NCI-H1417 treated with DMSO at 0.1 percent for 48 hours (cell line): Measurements from ENCODE around the gene PLBD1.
A peak's percentile ranks its signal among the peaks of the same experiment; 100 is the strongest.

Experiments used
- DNase-seq: peaks from one replicate; lab custom pipeline; 2025; lab: John Stamatoyannopoulos, UW

The PLBD1 gene

GRCh38 chr12:14567351-14568162 lies at the start of gene PLBD1:
Gene PLBD1, minus strand, starts transcription at chr12:14567883. Its CDS starts 187 bp downstream, at chr12:14567696.
- no peak for DNase-seq

- DNase-seq, result no peak
These were observed 47.0 kb upstream of the PLBD1 start for GRCh38 chr12:14614704-14615121.

GRCh38 chr12:14613718-14614117 lies 46.0 kb upstream of the PLBD1 start:
- DNase-seq, result no peak

- DNase-seq, result no peak
These were observed 45.3 kb upstream of the PLBD1 start for GRCh38 chr12:14612898-14613445.

GRCh38 chr12:14612250-14612649 lies 44.6 kb upstream of the PLBD1 start:
- DNase-seq, result no peak

- DNase-seq, result no peak
These were observed 44.0 kb upstream of the PLBD1 start for GRCh38 chr12:14611640-14612203.

- no peak for DNase-seq
These were observed 39.9 kb upstream of the PLBD1 start for GRCh38 chr12:14607568-14607967.

GRCh38 chr12:14605401-14605989 lies 37.8 kb upstream of the PLBD1 start:
- DNase-seq, result no peak

GRCh38 chr12:14601692-14602478 lies 34.2 kb upstream of the PLBD1 start:
- peak; percentile 86 for DNase-seq

- no peak for DNase-seq
These were observed 29.8 kb upstream of the PLBD1 start for GRCh38 chr12:14597480-14597879.

GRCh38 chr12:14591719-14592118 lies 24.0 kb upstream of the PLBD1 start:
- DNase-seq, result no peak

- DNase-seq, result no peak
These were observed 21.7 kb upstream of the PLBD1 start for GRCh38 chr12:14589169-14590004.

GRCh38 chr12:14588571-14588970 lies 20.9 kb upstream of the PLBD1 start:
- no peak for DNase-seq

- DNase-seq, result no peak
These were observed 11.0 kb upstream of the PLBD1 start for GRCh38 chr12:14578646-14579045.

- no peak for DNase-seq
These were observed 9.7 kb upstream of the PLBD1 start for GRCh38 chr12:14577344-14577743.

GRCh38 chr12:14576896-14577295 lies 9.2 kb upstream of the PLBD1 start:
- DNase-seq, result no peak

GRCh38 chr12:14575585-14575984 lies 7.9 kb upstream of the PLBD1 start:
- no peak for DNase-seq

- DNase-seq, result no peak
These were observed 5.4 kb upstream of the PLBD1 start for GRCh38 chr12:14573118-14573517.

- DNase-seq, result no peak
These were observed 4.7 kb upstream of the PLBD1 start for GRCh38 chr12:14572401-14572800.

GRCh38 chr12:14571779-14572178 lies 4.1 kb upstream of the PLBD1 start:
- DNase-seq, result no peak

GRCh38 chr12:14570231-14570630 lies 2.5 kb upstream of the PLBD1 start:
- DNase-seq, result no peak
